ENCODE results near the gene PTPN2. TPM values are rescaled to one million over a fixed set of nuclear protein-coding genes. Genes with fewer than 3 reads are reported as not detected.
"Not testable (repeated sequence)": the region's sequence is repeated elsewhere in the genome, so short reads cannot be mapped to it uniquely, and the experiment has no call there.

PTPN2 gene
- total RNA-seq, 4 donors from 2014 or later = 36.9 to 49.2 (median 38.7) TPM

DNA sequence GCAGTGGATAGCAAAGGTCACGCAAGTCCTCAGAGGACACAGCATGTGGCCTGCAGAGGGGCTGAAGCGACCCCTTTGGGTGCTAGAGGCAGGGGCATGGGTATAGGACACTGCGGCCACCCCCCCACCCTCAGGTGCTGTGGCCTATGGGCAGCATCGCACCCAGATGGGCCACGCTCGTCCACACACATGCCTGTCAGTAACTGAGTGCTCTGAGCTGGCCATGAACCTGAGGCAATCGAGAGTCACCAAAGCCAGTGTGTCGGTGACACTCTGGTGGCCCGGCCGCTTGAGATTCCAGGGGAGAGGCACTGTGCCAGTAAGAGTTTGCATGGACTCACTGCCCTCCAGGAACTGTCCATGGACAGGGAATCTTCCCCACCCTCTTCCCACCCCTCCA is 22.7 kb upstream of the PTPN2 start:
- Histone ChIP-seq H3K27me3 (peaks cover 17% of the 10 kb centered on the region), H3K4me1 (peaks cover 8% of the 10 kb centered on the region), H3K27ac (no peak overlapping the region), H3K9me3 (no peaks in the 10 kb centered on the region), H3K4me3 (no peak overlapping the region), H3K36me3 (no peaks in the 10 kb centered on the region)
- DNase-seq (ENCODE audit: low spot score in 2 of 2) = no peak
- TF ChIP-seq EP300 (IDR thresholded peaks at IDR 0.05) = no peak
- no peak for TF ChIP-seq POLR2AphosphoS5 (IDR thresholded peaks at IDR 0.05)
- TF ChIP-seq, protein P1, sequence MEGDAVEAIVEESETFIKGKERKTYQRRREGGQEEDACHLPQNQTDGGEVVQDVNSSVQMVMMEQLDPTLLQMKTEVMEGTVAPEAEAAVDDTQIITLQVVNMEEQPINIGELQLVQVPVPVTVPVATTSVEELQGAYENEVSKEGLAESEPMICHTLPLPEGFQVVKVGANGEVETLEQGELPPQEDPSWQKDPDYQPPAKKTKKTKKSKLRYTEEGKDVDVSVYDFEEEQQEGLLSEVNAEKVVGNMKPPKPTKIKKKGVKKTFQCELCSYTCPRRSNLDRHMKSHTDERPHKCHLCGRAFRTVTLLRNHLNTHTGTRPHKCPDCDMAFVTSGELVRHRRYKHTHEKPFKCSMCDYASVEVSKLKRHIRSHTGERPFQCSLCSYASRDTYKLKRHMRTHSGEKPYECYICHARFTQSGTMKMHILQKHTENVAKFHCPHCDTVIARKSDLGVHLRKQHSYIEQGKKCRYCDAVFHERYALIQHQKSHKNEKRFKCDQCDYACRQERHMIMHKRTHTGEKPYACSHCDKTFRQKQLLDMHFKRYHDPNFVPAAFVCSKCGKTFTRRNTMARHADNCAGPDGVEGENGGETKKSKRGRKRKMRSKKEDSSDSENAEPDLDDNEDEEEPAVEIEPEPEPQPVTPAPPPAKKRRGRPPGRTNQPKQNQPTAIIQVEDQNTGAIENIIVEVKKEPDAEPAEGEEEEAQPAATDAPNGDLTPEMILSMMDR (IDR thresholded peaks at IDR 0.05) = no peak
- TF ChIP-seq POLR2A (IDR thresholded peaks at IDR 0.05) = no peak
- 96% methylated on average over 8 of the region's 10 CpGs for WGBS

DNA sequence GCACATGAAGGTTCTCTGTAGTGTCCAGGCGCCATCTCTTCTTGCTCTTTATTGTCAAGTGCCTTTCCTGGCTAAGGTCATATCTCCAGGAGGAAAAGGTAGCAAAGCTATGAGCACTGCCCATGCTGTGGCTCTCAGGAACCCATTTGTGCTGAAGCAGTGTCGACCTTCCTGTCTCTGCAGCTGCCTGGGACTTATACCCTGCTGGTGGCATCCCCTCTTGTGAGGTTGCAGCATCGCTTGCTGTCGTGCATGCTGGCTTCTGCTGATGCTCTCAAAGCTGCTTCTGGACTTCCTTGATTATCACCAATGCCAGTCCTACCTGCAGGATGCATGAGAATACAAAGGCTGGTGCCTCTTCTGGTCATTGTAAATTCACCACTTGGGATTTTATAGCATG is 22.1 kb upstream of the PTPN2 start:
- H3K9me3 ChIP-seq = no peaks in the 10 kb centered on the region
- no peak for DNase-seq (ENCODE audit: low spot score in 2 of 2)
- no peaks in the 10 kb centered on the region for H3K36me3 ChIP-seq
- 80% methylated on average over 2 of the region's 4 CpGs for WGBS
- H3K27me3 ChIP-seq = peaks cover 10% of the 10 kb centered on the region
- H3K4me3 ChIP-seq = no peak overlapping the region
- H3K27ac ChIP-seq = no peak overlapping the region
- peaks cover 3% of the 10 kb centered on the region for H3K4me1 ChIP-seq
- TF ChIP-seq, protein P1 (IDR thresholded peaks at IDR 0.05) = no peak
- TF ChIP-seq EP300 (IDR thresholded peaks at IDR 0.05) = no peak
- TF ChIP-seq POLR2A (IDR thresholded peaks at IDR 0.05) = no peak
- no peak for TF ChIP-seq POLR2AphosphoS5 (IDR thresholded peaks at IDR 0.05)

DNA sequence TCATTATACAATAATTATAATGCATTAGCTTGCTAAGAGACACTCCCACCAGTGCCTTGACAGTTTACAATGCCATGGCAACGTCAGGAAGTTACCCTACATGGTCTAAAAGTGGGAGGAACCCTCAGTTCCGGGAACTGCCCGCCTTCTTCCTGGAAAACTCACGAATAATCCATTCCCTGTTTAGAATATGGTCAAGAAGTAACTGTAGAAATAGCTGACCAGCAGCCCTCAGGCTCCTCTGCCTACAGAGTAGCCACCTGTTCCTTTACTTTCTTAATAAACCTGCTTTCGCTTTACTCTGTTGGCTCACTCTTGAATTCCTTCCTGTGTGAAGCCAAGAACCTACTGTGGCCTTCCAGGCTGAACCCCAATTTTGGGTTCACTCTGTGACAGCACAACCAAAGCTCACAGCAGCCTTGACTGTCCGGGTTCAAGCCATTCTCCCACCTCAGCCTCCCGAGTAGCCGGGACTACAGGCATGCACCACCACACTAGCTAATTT is 20.0 kb upstream of the PTPN2 start:
- peaks cover 4% of the 10 kb centered on the region for H3K27me3 ChIP-seq
- no peak overlapping the region for H3K27ac ChIP-seq
- H3K36me3 ChIP-seq = no peaks in the 10 kb centered on the region
- TF ChIP-seq POLR2A (IDR thresholded peaks at IDR 0.05) (no peak), POLR2AphosphoS5 (IDR thresholded peaks at IDR 0.05) (no peak), EP300 (IDR thresholded peaks at IDR 0.05) (no peak)
- TF ChIP-seq, protein P1 (IDR thresholded peaks at IDR 0.05) = no peak
- no peaks in the 10 kb centered on the region for H3K4me1 ChIP-seq
- 73% methylated on average over 8 of the region's 8 CpGs for WGBS
- H3K9me3 ChIP-seq = no peaks in the 10 kb centered on the region
- H3K4me3 ChIP-seq = no peak overlapping the region
- no peak for DNase-seq (ENCODE audit: low spot score in 2 of 2)

DNA sequence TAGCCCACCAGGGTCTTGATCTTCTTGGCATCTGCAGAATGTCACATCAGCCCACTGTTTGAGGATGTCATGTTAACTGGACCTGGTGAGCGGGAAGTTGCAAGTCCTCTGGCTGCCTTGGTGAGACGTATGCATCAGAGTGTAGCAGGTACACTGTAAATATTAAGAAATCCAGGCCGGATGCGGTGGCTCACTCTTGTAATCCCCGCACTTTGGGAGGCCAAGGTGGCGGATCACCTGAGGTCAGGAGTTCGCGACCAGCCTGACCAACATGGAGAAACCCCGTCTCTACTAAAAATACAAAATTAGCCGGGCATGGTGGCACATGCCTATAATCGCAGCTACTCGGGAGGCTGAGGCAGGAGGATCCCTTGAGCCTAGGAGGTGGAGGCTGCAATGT is 17.2 kb upstream of the PTPN2 start:
- DNase-seq (ENCODE audit: low spot score in 2 of 2); H3K27me3 ChIP-seq; H3K4me3 ChIP-seq; H3K27ac ChIP-seq; H3K4me1 ChIP-seq; H3K9me3 ChIP-seq; H3K36me3 ChIP-seq: not testable (repeated sequence)
- WGBS = 96% methylated on average over 12 of the region's 12 CpGs

DNA sequence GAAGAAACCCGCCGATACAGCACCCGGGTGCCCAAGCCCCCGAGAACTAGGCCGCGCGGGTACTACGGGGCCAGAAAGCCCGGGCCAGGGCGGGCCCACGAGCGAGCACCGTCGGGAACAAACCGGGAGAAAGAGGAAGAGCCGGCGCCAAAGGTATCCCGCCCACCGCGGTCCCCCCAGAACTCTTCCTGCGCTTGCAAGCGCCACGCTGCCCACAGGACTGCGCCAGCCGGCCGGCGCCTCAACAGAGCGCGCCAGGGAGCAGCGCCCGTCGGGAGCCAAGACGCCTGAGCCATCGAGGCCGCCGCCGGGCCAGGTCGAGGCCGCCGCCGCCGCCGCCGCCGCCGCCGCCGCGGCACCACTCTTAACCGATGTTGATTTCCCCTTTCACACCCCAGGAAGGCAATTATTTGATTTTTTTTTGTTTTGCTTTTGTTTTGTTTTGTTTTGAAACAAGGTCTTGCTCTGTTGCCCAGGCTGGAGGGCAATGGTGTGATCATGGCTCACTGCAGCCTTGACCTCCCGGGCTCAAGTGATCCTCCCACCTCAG is 12.8 kb upstream of the PTPN2 start:
- not testable (repeated sequence) for H3K4me1 ChIP-seq; H3K9me3 ChIP-seq; H3K27ac ChIP-seq; H3K36me3 ChIP-seq; H3K27me3 ChIP-seq; DNase-seq (ENCODE audit: low spot score in 2 of 2)
- peak overlapping the region; percentile 43 for H3K4me3 ChIP-seq
- 15% methylated on average over 28 of the region's 51 CpGs for WGBS

DNA sequence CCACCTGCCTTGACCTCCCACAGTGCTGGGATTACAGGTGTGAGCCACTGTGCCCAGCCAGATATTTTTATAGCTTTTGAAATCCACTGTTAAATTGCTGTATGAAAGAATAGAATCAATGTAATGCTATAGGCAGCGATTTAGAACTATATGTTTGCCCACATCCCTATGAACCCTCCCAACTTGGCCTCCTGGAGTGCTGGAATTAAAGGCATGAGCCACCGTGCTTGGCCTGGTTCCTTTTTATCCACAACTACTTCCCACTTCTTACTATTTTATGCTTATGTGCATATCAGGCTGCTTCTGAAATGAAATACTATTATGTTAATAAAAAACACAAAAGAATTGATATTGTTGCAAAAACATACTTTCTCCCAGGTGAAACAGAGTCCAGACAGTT is 11.6 kb upstream of the PTPN2 start:
- no peak overlapping the region for H3K27ac ChIP-seq
- TF ChIP-seq POLR2A (IDR thresholded peaks at IDR 0.05) (no peak), EP300 (IDR thresholded peaks at IDR 0.05) (no peak), POLR2AphosphoS5 (IDR thresholded peaks at IDR 0.05) (no peak)
- TF ChIP-seq, protein P1 (IDR thresholded peaks at IDR 0.05) = no peak
- 88% methylated on average over 2 of the region's 2 CpGs for WGBS
- DNase-seq (ENCODE audit: low spot score in 2 of 2) = no peak
- no peaks in the 10 kb centered on the region for H3K36me3 ChIP-seq
- peaks cover 1% of the 10 kb centered on the region for H3K9me3 ChIP-seq
- H3K4me1 ChIP-seq = no peaks in the 10 kb centered on the region
- H3K27me3 ChIP-seq = no peaks in the 10 kb centered on the region
- no peak overlapping the region for H3K4me3 ChIP-seq
